Middle frontal gyrus (tissue), 1 donor: Measurements from ENCODE around the gene TRAF1.
"Not testable (repeated sequence)": the region's sequence is repeated elsewhere in the genome, so short reads cannot be mapped to it uniquely, and the experiment has no call there.

Experiments used
- DNase-seq: peaks from one replicate; pipeline ENCODE4 v3.0.0-alpha.2; 2015; ENCODE audit warnings: low spot score; ENCODE audit errors: extremely low spot score

The TRAF1 gene

GRCh38 chr9:120926397-120926928, at the start of gene TRAF1:
Gene TRAF1 (minus strand): TSS chr9:120926796. CDS start chr9:120926075, 721 bp downstream.
- no peak for DNase-seq

GRCh38 chr9:120974921-120975320, 48.3 kb upstream of the TRAF1 start:
- no peak for DNase-seq

- no peak for DNase-seq
Measured at GRCh38 chr9:120974181-120974580, 47.6 kb upstream of the TRAF1 start.

- DNase-seq, result no peak
Measured at GRCh38 chr9:120971938-120972337, 45.3 kb upstream of the TRAF1 start.

- DNase-seq, result not testable (repeated sequence)
Measured at GRCh38 chr9:120971471-120971870, 44.9 kb upstream of the TRAF1 start.

- DNase-seq, result no peak
Measured at GRCh38 chr9:120970244-120970643, 43.6 kb upstream of the TRAF1 start.

- DNase-seq, result no peak
Measured at GRCh38 chr9:120966013-120966369, 39.4 kb upstream of the TRAF1 start.

- peak; percentile 36 for DNase-seq
Measured at GRCh38 chr9:120965344-120966012, 38.9 kb upstream of the TRAF1 start.

- no peak for DNase-seq
Measured at GRCh38 chr9:120961936-120962335, 35.3 kb upstream of the TRAF1 start.

- DNase-seq, result no peak
Measured at GRCh38 chr9:120960001-120960400, 33.4 kb upstream of the TRAF1 start.

- DNase-seq, result no peak
Measured at GRCh38 chr9:120956862-120957261, 30.3 kb upstream of the TRAF1 start.

GRCh38 chr9:120951960-120952618, 25.5 kb upstream of the TRAF1 start:
- no peak for DNase-seq

- no peak for DNase-seq
Measured at GRCh38 chr9:120950421-120951388, 24.1 kb upstream of the TRAF1 start.

GRCh38 chr9:120949290-120949689, 22.7 kb upstream of the TRAF1 start:
- no peak for DNase-seq

GRCh38 chr9:120948824-120949223, 22.2 kb upstream of the TRAF1 start:
- no peak for DNase-seq

- no peak for DNase-seq
Measured at GRCh38 chr9:120947222-120947621, 20.6 kb upstream of the TRAF1 start.

GRCh38 chr9:120946259-120946658, 19.7 kb upstream of the TRAF1 start:
- no peak for DNase-seq

- DNase-seq, result no peak
Measured at GRCh38 chr9:120944948-120945347, 18.4 kb upstream of the TRAF1 start.

GRCh38 chr9:120944434-120944843, 17.8 kb upstream of the TRAF1 start:
- DNase-seq, result no peak

- DNase-seq, result no peak
Measured at GRCh38 chr9:120942186-120943001, 15.8 kb upstream of the TRAF1 start.
